Skeletal muscle satellite cell (primary cell): ENCODE measurements around the gene LGI2. TPM values are rescaled to one million over a fixed set of nuclear protein-coding genes. Genes with fewer than 3 reads are reported as not detected.
A peak's percentile ranks its signal among the peaks of the same experiment; 100 is the strongest.
"Not testable (repeated sequence)": the region's sequence is repeated elsewhere in the genome, so short reads cannot be mapped to it uniquely, and the experiment has no call there.

Source experiments
- H3K27me3 ChIP-seq: 2 replicates; pipeline ENCODE4 v1.7.0; 2013; ENCODE audit warnings: low read length; ENCODE audit not compliant: control insufficient read depth, insufficient read depth
- H3K36me3 ChIP-seq: 2 replicates; pipeline ENCODE4 v1.7.0; 2013; ENCODE audit warnings: mild to moderate bottlenecking, control low read depth, low read length; ENCODE audit not compliant: insufficient read depth
- H3K4me1 ChIP-seq: 2 replicates; pipeline ENCODE4 v1.7.0; 2013; ENCODE audit warnings: low read length; ENCODE audit not compliant: control insufficient read depth, insufficient read depth
- H3K4me2 ChIP-seq: 2 replicates; pipeline ENCODE4 v1.7.0; 2013; ENCODE audit warnings: mild to moderate bottlenecking, low read length
- H3K4me3 ChIP-seq: 2 replicates; pipeline ENCODE4 v1.7.0; 2013; ENCODE audit warnings: low read length
- H3K9ac ChIP-seq: 2 replicates; pipeline ENCODE4 v1.7.0; 2013; ENCODE audit warnings: mild to moderate bottlenecking, low read depth, low read length, moderate library complexity
- H3K9me3 ChIP-seq: replicated peaks from 2 replicates; pipeline ENCODE4 v1.7.0; 2013; ENCODE audit warnings: mild to moderate bottlenecking, control low read depth, low read length
- total RNA-seq: library from RNA; depleted of rRNA; stranded (reverse); fragments of >200 nt; gene quantifications from 2 replicates; pipeline ENCODE4 v1.2.3, GENCODE V29; 2012; rRNA removed

The LGI2 gene
- under 0.01 and 0.22 TPM in 2 replicates for total RNA-seq

- Histone ChIP-seq H3K9ac (no peak within 1 kb of the TSS), H3K27me3 (peaks cover 65% of the 10 kb centered on the region)
Observed at GRCh38 chr4:25030277-25031076, at the start of gene LGI2. LGI2 (minus strand) TSS chr4:25030946; CDS start chr4:25030693, 253 bp downstream.

GRCh38 chr4:25078523-25078922 is 47.8 kb upstream of the LGI2 start:
- H3K4me2 ChIP-seq: no peak overlapping the region
- no peaks in the 10 kb centered on the region for H3K9me3 ChIP-seq
- H3K27me3 ChIP-seq: peaks cover 36% of the 10 kb centered on the region
- H3K4me1 ChIP-seq: no peaks in the 10 kb centered on the region
- H3K4me3 ChIP-seq: no peak overlapping the region
- H3K9ac ChIP-seq: no peak overlapping the region
- no peaks in the 10 kb centered on the region for H3K36me3 ChIP-seq

More at GRCh38 chr4:25030277-25031076, at the start of gene LGI2:
- H3K4me2 ChIP-seq: peak within 1 kb of the TSS; percentile 65
- no peaks in the 10 kb centered on the region for H3K9me3 ChIP-seq
- no peaks in the 10 kb centered on the region for H3K4me1 ChIP-seq
- H3K4me3 ChIP-seq: peak within 1 kb of the TSS; percentile 13
- H3K36me3 ChIP-seq: no peaks in the 10 kb centered on the region

GRCh38 chr4:25076625-25077398 is 46.1 kb upstream of the LGI2 start:
- H3K4me1 ChIP-seq: no peaks in the 10 kb centered on the region
- H3K4me3 ChIP-seq: no peak overlapping the region
- H3K9ac ChIP-seq: no peak overlapping the region
- H3K9me3 ChIP-seq: no peaks in the 10 kb centered on the region
- H3K4me2 ChIP-seq: no peak overlapping the region
- H3K36me3 ChIP-seq: no peaks in the 10 kb centered on the region
- H3K27me3 ChIP-seq: peaks cover 35% of the 10 kb centered on the region

GRCh38 chr4:25075851-25076250 is 45.1 kb upstream of the LGI2 start:
- Histone ChIP-seq H3K36me3 (no peaks in the 10 kb centered on the region), H3K4me2 (no peak overlapping the region), H3K9ac (no peak overlapping the region), H3K4me1 (no peaks in the 10 kb centered on the region), H3K9me3 (no peaks in the 10 kb centered on the region), H3K27me3 (peaks cover 35% of the 10 kb centered on the region), H3K4me3 (no peak overlapping the region)

GRCh38 chr4:25075129-25075528 is 44.4 kb upstream of the LGI2 start:
- no peaks in the 10 kb centered on the region for H3K4me1 ChIP-seq
- H3K9me3 ChIP-seq: no peaks in the 10 kb centered on the region
- no peak overlapping the region for H3K9ac ChIP-seq
- H3K36me3 ChIP-seq: no peaks in the 10 kb centered on the region
- no peak overlapping the region for H3K4me2 ChIP-seq
- peaks cover 32% of the 10 kb centered on the region for H3K27me3 ChIP-seq
- no peak overlapping the region for H3K4me3 ChIP-seq

GRCh38 chr4:25070545-25070944 is 39.8 kb upstream of the LGI2 start:
- H3K36me3 ChIP-seq: no peaks in the 10 kb centered on the region
- no peaks in the 10 kb centered on the region for H3K9me3 ChIP-seq
- no peaks in the 10 kb centered on the region for H3K4me1 ChIP-seq
- H3K27me3 ChIP-seq: peaks cover 14% of the 10 kb centered on the region
- H3K4me3 ChIP-seq: no peak overlapping the region
- H3K4me2 ChIP-seq: no peak overlapping the region
- no peak overlapping the region for H3K9ac ChIP-seq

- Histone ChIP-seq H3K4me2 (no peak overlapping the region), H3K9ac (no peak overlapping the region), H3K27me3 (peaks cover 9% of the 10 kb centered on the region), H3K36me3 (no peaks in the 10 kb centered on the region), H3K9me3 (no peaks in the 10 kb centered on the region), H3K4me1 (no peaks in the 10 kb centered on the region), H3K4me3 (no peak overlapping the region)
Observed at GRCh38 chr4:25069014-25069413, 38.3 kb upstream of the LGI2 start.

- Histone ChIP-seq H3K4me1 (no peaks in the 10 kb centered on the region), H3K9ac (no peak overlapping the region), H3K4me2 (no peak overlapping the region), H3K27me3 (peaks cover 4% of the 10 kb centered on the region), H3K9me3 (no peaks in the 10 kb centered on the region), H3K4me3 (no peak overlapping the region), H3K36me3 (no peaks in the 10 kb centered on the region)
Observed at GRCh38 chr4:25068386-25068785, 37.6 kb upstream of the LGI2 start.

- H3K36me3 ChIP-seq: no peaks in the 10 kb centered on the region
- no peak overlapping the region for H3K4me3 ChIP-seq
- no peak overlapping the region for H3K4me2 ChIP-seq
- H3K9me3 ChIP-seq: no peaks in the 10 kb centered on the region
- no peaks in the 10 kb centered on the region for H3K4me1 ChIP-seq
- H3K27me3 ChIP-seq: no peaks in the 10 kb centered on the region
- no peak overlapping the region for H3K9ac ChIP-seq
Observed at GRCh38 chr4:25065932-25066590, 35.3 kb upstream of the LGI2 start.

- Histone ChIP-seq H3K4me1 (no peaks in the 10 kb centered on the region), H3K9ac (no peak overlapping the region), H3K27me3 (no peaks in the 10 kb centered on the region), H3K4me2 (no peak overlapping the region), H3K36me3 (no peaks in the 10 kb centered on the region), H3K9me3 (no peaks in the 10 kb centered on the region), H3K4me3 (no peak overlapping the region)
Observed at GRCh38 chr4:25065431-25065858, 34.7 kb upstream of the LGI2 start.

GRCh38 chr4:25064447-25064846 is 33.7 kb upstream of the LGI2 start:
- not testable (repeated sequence) for H3K27me3 ChIP-seq, H3K9ac ChIP-seq, H3K4me3 ChIP-seq, H3K36me3 ChIP-seq, H3K4me2 ChIP-seq, H3K9me3 ChIP-seq, H3K4me1 ChIP-seq
